Esophagus muscularis mucosa (tissue), 4 donors: ENCODE results near the gene AP5S1. TPM values are rescaled to one million over a fixed set of nuclear protein-coding genes. Genes with fewer than 3 reads are reported as not detected.
A peak's percentile ranks its signal among the peaks of the same experiment; 100 is the strongest.

Experiments
- DNase-seq: peaks from one replicate; pipeline ENCODE4 v3.0.0-alpha.2; 2017; ENCODE audit errors: extremely low spot score
- H3K27ac ChIP-seq, 4 donors: fragments of 200-600 bp; sonication (generic); replicated peaks in 1 of 4; 1 replicate in 3 of 4; 2 replicates in 1 of 4; pipeline ENCODE4 v1.5.1; 2016 to 2019; ENCODE audit warnings: mild to moderate bottlenecking in 1 of 4
- H3K27me3 ChIP-seq, 4 donors: fragments of 200-600 bp; sonication (generic); one replicate each; pipeline versions ENCODE4 v1.5.1 to v1.6.0; 2016 to 2019
- H3K36me3 ChIP-seq, 4 donors: fragments of 200-600 bp; sonication (generic); one replicate each; pipeline ENCODE4 v1.5.1; 2016 to 2019
- H3K4me1 ChIP-seq, 4 donors: fragments of 200-600 bp; sonication (generic); one replicate each; pipeline ENCODE4 v1.5.1; 2016 to 2019
- H3K4me3 ChIP-seq, 4 donors: fragments of 200-600 bp; sonication (generic); 1 replicate in 2 of 4; 2 replicates in 2 of 4; pipeline ENCODE4 v1.5.1; 2016 to 2019; ENCODE audit warnings: mild to moderate bottlenecking in 4 of 4, moderate library complexity in 1 of 4
- H3K9me3 ChIP-seq, 4 donors: fragments of 200-600 bp; sonication (generic); 1 replicate in 3 of 4; 2 replicates in 1 of 4; pipeline ENCODE4 v1.5.1; 2016 to 2019
- EP300 ChIP-seq: sonication (generic); formaldehyde crosslinking; IDR thresholded peaks from one replicate; pipeline ENCODE4 v1.6.1; 2017; ENCODE audit warnings: antibody characterized with exemption
- POLR2A ChIP-seq: fragments of 450-650 bp; IDR thresholded peaks from one replicate; pipeline ENCODE4 v1.6.1; 2017; ENCODE audit warnings: antibody characterized with exemption, moderate library complexity, mild to moderate bottlenecking, low read depth
- POLR2AphosphoS5 ChIP-seq, 2 donors: sonication (generic); formaldehyde crosslinking; IDR thresholded peaks; one replicate each; pipeline ENCODE4 v1.6.1; 2017; ENCODE audit warnings: antibody characterized with exemption in 2 of 2
- WGBS: methylation state at CpG from one replicate; pipeline ENCODE4 v1.1.5; 2018; 5-methylcytosine and 5-hydroxymethylcytosine counted together
- intact Hi-C: fragments of 100-400 bp; cut with DNase I; formaldehyde crosslinking; loops from one replicate; pipeline ENCODE4 v1.15.1; 2023
- total RNA-seq, 4 donors: library from RNA; depleted of rRNA; stranded (reverse); fragments of >200 nt; gene quantifications; one replicate each; pipeline versions ENCODE4 v1.1.0 to v1.2.1, GENCODE V29; 2016
- TF ChIP-seq, protein P1 (sequence below), 3 experiments: fragments of 200-600 bp in 2 of 3; fragments of 450-650 bp in 1 of 3; sonication (generic) in 2 of 3; IDR thresholded peaks; one replicate each; pipeline ENCODE4 v1.5.1; 2017 to 2019; ENCODE audit warnings: antibody characterized with exemption in 3 of 3, mild to moderate bottlenecking in 2 of 3, moderate library complexity in 1 of 3

Gene AP5S1
- total RNA-seq, 4 donors from 2014 or later = 7.9 to 11.7 (median 11.2) TPM

DNA sequence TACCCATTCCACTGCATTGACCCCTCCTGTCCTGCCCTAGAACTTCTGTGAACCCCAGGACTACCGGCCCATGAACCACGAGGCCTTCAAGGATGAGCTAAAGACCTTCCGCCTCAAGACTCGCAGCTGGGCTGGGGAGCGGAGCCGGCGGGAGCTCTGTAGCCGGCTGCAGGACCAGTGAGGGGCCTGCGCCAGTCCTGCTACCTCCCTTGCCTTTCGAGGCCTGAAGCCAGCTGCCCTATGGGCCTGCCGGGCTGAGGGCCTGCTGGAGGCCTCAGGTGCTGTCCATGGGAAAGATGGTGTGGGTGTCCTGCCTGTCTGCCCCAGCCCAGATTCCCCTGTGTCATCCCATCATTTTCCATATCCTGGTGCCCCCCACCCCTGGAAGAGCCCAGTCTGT lies 15.6 kb upstream of the AP5S1 start:
- intact Hi-C loops = no loop called here
- DNase-seq = no peak
- Histone ChIP-seq H3K27me3 (no peaks in the 10 kb centered on the region), H3K36me3 (peaks cover 46 to 63% (median 54%) of the 10 kb centered on the region in 4 donors), H3K4me1 (peaks cover 40 to 72% (median 65%) of the 10 kb centered on the region in 4 donors), H3K9me3 (peaks cover 0 to 5% (median 0%) of the 10 kb centered on the region in 4 donors), H3K4me3 (no peak overlapping the region), H3K27ac (peak overlapping the region; percentile 89 to 97 (median 94))
- WGBS = 94% methylated on average over 9 of the region's 11 CpGs
- TF ChIP-seq POLR2AphosphoS5 (IDR thresholded peaks at IDR 0.05) (no peak), EP300 (no peak), POLR2A (no peak)
- TF ChIP-seq, protein P1, sequence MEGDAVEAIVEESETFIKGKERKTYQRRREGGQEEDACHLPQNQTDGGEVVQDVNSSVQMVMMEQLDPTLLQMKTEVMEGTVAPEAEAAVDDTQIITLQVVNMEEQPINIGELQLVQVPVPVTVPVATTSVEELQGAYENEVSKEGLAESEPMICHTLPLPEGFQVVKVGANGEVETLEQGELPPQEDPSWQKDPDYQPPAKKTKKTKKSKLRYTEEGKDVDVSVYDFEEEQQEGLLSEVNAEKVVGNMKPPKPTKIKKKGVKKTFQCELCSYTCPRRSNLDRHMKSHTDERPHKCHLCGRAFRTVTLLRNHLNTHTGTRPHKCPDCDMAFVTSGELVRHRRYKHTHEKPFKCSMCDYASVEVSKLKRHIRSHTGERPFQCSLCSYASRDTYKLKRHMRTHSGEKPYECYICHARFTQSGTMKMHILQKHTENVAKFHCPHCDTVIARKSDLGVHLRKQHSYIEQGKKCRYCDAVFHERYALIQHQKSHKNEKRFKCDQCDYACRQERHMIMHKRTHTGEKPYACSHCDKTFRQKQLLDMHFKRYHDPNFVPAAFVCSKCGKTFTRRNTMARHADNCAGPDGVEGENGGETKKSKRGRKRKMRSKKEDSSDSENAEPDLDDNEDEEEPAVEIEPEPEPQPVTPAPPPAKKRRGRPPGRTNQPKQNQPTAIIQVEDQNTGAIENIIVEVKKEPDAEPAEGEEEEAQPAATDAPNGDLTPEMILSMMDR (IDR thresholded peaks at IDR 0.05) = no peak

DNA sequence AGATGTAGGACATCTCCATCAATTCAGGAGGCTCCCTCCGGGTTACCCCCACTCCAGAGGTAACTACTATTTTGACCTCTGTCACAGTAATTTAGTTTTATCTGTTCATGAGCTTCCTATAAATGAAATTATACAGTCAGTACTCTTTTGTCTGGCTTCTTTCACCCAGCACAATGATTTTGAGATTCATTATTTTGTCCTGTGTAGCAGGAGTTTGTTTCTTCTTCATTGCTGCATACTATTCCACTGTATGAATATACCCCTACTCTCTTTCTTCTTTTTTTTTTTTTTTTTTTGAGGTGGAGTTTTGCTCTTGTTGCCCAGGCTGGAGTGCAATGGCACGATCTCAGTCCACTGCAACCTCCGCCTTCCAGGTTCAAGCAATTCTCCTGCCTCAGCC lies 11.8 kb upstream of the AP5S1 start:
- Histone ChIP-seq H3K27ac (peak overlapping the region; percentile 89 to 97 (median 94)), H3K36me3 (peaks cover 13 to 25% (median 21%) of the 10 kb centered on the region in 4 donors), H3K4me1 (peaks cover 64 to 93% (median 85%) of the 10 kb centered on the region in 4 donors), H3K4me3 (peak overlapping the region; percentile 11 to 48 (median 32)), H3K9me3 (peaks cover 0 to 5% (median 0%) of the 10 kb centered on the region in 4 donors), H3K27me3 (no peaks in the 10 kb centered on the region)
- intact Hi-C loops = no loop called here
- TF ChIP-seq POLR2AphosphoS5 (IDR thresholded peaks at IDR 0.05) (no peak), POLR2A (no peak), EP300 (no peak)
- TF ChIP-seq, protein P1 (IDR thresholded peaks at IDR 0.05) = no peak
- no peak for DNase-seq
- WGBS = 84% methylated on average over 3 of the region's 3 CpGs

DNA sequence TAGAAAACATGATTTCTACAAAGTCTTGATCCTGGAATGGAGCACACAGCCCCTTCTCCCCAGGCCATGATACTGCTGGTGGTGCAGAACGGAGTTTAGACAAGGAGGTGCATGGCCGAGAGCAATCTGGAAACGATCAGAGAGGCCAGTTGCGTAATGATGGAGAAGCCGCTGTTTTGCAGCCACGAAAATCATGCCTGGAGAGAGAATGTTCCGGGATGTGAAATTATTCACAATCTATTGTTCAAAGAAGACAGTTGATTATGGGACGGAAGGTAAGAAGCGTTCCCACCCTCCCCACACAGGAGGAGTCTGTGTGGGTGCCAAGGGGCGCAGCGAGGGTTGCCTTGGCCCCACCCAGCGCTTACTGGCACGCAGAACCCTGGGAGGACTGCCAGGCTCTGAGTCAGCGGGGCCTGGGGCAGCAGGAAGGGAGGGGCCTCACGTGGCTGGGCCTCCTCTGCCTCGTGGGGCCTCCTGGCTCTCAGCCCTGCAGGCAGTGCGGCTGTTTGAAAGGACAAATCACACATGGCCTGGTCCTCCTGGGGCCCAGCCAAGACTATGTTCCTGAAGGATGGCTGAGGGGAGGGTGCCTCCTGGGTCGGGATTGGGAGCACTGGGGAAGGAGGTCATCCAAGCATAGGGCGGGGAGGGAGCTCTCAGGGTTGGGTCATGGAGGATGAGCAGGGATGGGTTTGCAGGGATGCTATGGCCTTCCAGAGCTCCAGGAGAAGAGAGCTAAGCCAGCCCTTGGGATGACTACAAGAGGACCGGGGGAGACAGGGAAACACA lies 8.7 kb upstream of the AP5S1 start:
- peak overlapping the region; percentile 44 to 56 (median 53) for H3K4me3 ChIP-seq
- WGBS = under 1% methylated on average over 16 of the region's 20 CpGs
- no peaks in the 10 kb centered on the region for H3K27me3 ChIP-seq
- peaks cover 49 to 74% (median 62%) of the 10 kb centered on the region in 4 donors for H3K4me1 ChIP-seq
- intact Hi-C loops = no loop called here
- H3K27ac ChIP-seq = peak overlapping the region; percentile 89 to 96 (median 92)
- peak; percentile 99 for DNase-seq
- H3K9me3 ChIP-seq = no peaks in the 10 kb centered on the region
- H3K36me3 ChIP-seq = no peaks in the 10 kb centered on the region
- peak; percentile 57 for TF ChIP-seq POLR2A
- peak; percentile 87 for TF ChIP-seq EP300
- TF ChIP-seq, protein P1 (IDR thresholded peaks at IDR 0.05) = peak in 1 of 3 experiments; percentile 3
- TF ChIP-seq POLR2AphosphoS5 (IDR thresholded peaks at IDR 0.05) = peak; percentile 99

DNA sequence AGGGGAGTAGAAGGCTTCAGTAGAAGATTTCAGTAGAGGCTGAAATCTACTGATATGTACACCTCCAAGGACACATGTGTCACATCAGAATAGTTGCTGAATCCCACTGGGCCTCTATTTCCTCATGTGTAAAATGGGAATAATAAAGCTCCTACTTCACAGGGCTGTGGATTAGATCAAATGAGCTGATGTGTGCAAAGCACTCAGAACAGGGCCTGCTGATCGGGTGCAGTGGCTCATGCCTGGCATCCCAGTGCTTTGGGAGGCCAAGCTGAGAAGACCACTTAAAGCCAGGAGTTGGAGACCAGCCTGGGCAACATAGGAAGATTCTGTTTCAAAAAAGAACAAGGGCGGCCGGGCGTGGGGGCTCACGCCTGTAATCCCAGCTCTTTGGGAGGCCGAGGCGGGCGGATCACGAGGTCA lies 8.1 kb upstream of the AP5S1 start:
- intact Hi-C loops = no loop called here
- no peaks in the 10 kb centered on the region for H3K27me3 ChIP-seq
- H3K36me3 ChIP-seq = no peaks in the 10 kb centered on the region
- H3K4me1 ChIP-seq = peaks cover 42 to 68% (median 56%) of the 10 kb centered on the region in 4 donors
- TF ChIP-seq POLR2AphosphoS5 (IDR thresholded peaks at IDR 0.05) (no peak), POLR2A (no peak), EP300 (no peak)
- H3K27ac ChIP-seq = peak overlapping the region; percentile 89 to 96 (median 92)
- H3K9me3 ChIP-seq = no peaks in the 10 kb centered on the region
- WGBS = 92% methylated on average over 9 of the region's 9 CpGs
- H3K4me3 ChIP-seq = no peak overlapping the region
- DNase-seq = no peak
